K562 (cell line): ENCODE data around the gene SDE2. TPM values are rescaled to one million over a fixed set of nuclear protein-coding genes. Genes with fewer than 3 reads are reported as not detected.

Experiments used
- ARID4B ChIP-seq: sonication (generic); formaldehyde crosslinking; IDR thresholded peaks from 2 replicates; pipeline ENCODE4 v1.8.0; 2022; ENCODE audit warnings: mild to moderate bottlenecking, missing genetic modification reagents
- ASH1L ChIP-seq: fragments of 450-650 bp; IDR thresholded peaks from 2 replicates; pipeline ENCODE4 v1.6.1; 2018; ENCODE audit warnings: borderline replicate concordance, mild to moderate bottlenecking, low read depth; ENCODE audit not compliant: partially characterized antibody
- BDP1 ChIP-seq: IDR thresholded peaks from 3 replicates; pipeline ENCODE4 v1.6.1; 2011; ENCODE audit not compliant: insufficient read length, insufficient read depth
- CUX1 ChIP-seq: fragments of 200-800 bp; sonication (Bioruptor generic); IDR thresholded peaks from 2 replicates; pipeline ENCODE4 v1.6.1; 2016; ENCODE audit warnings: missing genetic modification characterization, missing compliant biosample characterization
- FOXJ2 ChIP-seq: fragments of 200-800 bp; sonication (Bioruptor generic); IDR thresholded peaks from 2 replicates; pipeline ENCODE4 v1.6.1; 2016; ENCODE audit warnings: missing genetic modification characterization, missing compliant biosample characterization
- FOXM1 ChIP-seq, 2 experiments: fragments of 450-650 bp in 1 of 2; sonication (generic) in 1 of 2; formaldehyde crosslinking in 1 of 2; IDR thresholded peaks; 2 replicates each; pipeline versions ENCODE4 v1.6.1 to v1.9.0; 2017 to 2022; ENCODE audit warnings: low read depth in 2 of 2, mild to moderate bottlenecking in 2 of 2, missing genetic modification reagents in 1 of 2, moderate library complexity in 1 of 2
- FUS ChIP-seq: fragments of 200-400 bp; formaldehyde crosslinking; optimal IDR thresholded peaks from 2 replicates; pipeline ENCODE3; 2017; ENCODE audit warnings: low read depth, low read length
- NFYB ChIP-seq: IDR thresholded peaks from 2 replicates; pipeline ENCODE4 v1.6.1; 2011; ENCODE audit warnings: mild to moderate bottlenecking, moderate library complexity; ENCODE audit not compliant: insufficient read length; ENCODE audit errors: extremely low read depth
- PHF8 ChIP-seq: fragments of 200-600 bp; sonication (generic); IDR thresholded peaks from 2 replicates; pipeline ENCODE4 v1.6.1; 2012; ENCODE audit warnings: mixed run types, mild to moderate bottlenecking, inconsistent platforms, low read length, moderate library complexity, borderline replicate concordance
- PHTF2 ChIP-seq: fragments of 250-450 bp; sonication (Bioruptor Pico); IDR thresholded peaks from 2 replicates; pipeline ENCODE4 v1.5.0; 2021; ENCODE audit warnings: mild to moderate bottlenecking
- ZBTB7A ChIP-seq: IDR thresholded peaks from 2 replicates; pipeline ENCODE4 v1.6.1; 2011; ENCODE audit warnings: low read depth, mild to moderate bottlenecking, low read length, moderate library complexity, borderline replicate concordance; ENCODE audit not compliant: control insufficient read depth
- ZBTB8A ChIP-seq: fragments of 450-650 bp; IDR thresholded peaks from 2 replicates; pipeline ENCODE4 v1.6.1; 2018; ENCODE audit warnings: mild to moderate bottlenecking, moderate library complexity; ENCODE audit not compliant: partially characterized antibody
- ZFP91 ChIP-seq: sonication (generic); formaldehyde crosslinking; IDR thresholded peaks from 2 replicates; pipeline ENCODE4 v1.8.0; 2022; ENCODE audit warnings: mild to moderate bottlenecking, missing genetic modification reagents
- ZNF165 ChIP-seq: fragments of 250-450 bp; sonication (Bioruptor Pico); IDR thresholded peaks from 2 replicates; pipeline ENCODE4 v1.4.0; 2020; ENCODE audit warnings: borderline replicate concordance
- ZNF449 ChIP-seq: fragments of 250-450 bp; sonication (Bioruptor Pico); IDR thresholded peaks from 2 replicates; pipeline ENCODE4 v1.8.0; 2022; ENCODE audit warnings: moderate library complexity, mild to moderate bottlenecking, inconsistent platforms
- polyA plus RNA-seq, 8 experiments: library from polyadenylated mRNA; depleted of rRNA in 4 of 8; stranded (reverse) in 5 of 8; unstranded in 3 of 8; fragments of >200 nt; fragmentation: Nextera tagmentation in 2 of 8; fragmentation: Illumina TruSeq in 1 of 8; extraction: Ambion mirVana in 2 of 8; extraction: Trizol in 1 of 8; gene quantifications; 2 replicates each; pipeline versions ENCODE4 v1.2.1 to v1.2.3, GENCODE V29; 2011 to 2014; ENCODE audit warnings: inconsistent platforms in 1 of 8, missing spikeins in 1 of 8
- total RNA-seq, 7 experiments: library from RNA; depleted of rRNA in 6 of 7; stranded (reverse); fragments of >200 nt in 6 of 7; fragmentation: Illumina TruSeq in 2 of 7; extraction: Trizol in 2 of 7; gene quantifications; 2 replicates each; pipeline versions ENCODE4 v1.2.1 to v1.2.3, GENCODE V29; 2011 to 2021; ENCODE audit warnings: low replicate concordance in 1 of 7

SDE2 gene
- total and polyA plus RNA-seq, 9 of the 15 experiments (the other 6 are each of a cell fraction or from before 2014, with no cell fraction given), result 14.3 to 62.3 (median 46.0) TPM

- no peak for TF ChIP-seq PHTF2 (CRISPR knock-in tag)
- no peak for TF ChIP-seq ARID4B (CRISPR knock-in tag)
- no peak for TF ChIP-seq ASH1L
- no peak for TF ChIP-seq FOXJ2 (tag)
- no peak for TF ChIP-seq ZBTB7A
- TF ChIP-seq ZFP91 (CRISPR knock-in tag), result peak; percentile 56; the same call in 1 of the 2 replicates
- no peak for TF ChIP-seq ZBTB8A
- peak; percentile 48; the same call in 1 of the 2 replicates for TF ChIP-seq FOXM1 (IDR thresholded peaks at IDR 0.05; ENCODE audit: low read depth)
- no peak for TF ChIP-seq FOXM1 (CRISPR knock-in tag; IDR thresholded peaks at IDR 0.05; ENCODE audit: low read depth)
- TF ChIP-seq PHF8, result no peak
- TF ChIP-seq ZNF449 (CRISPR knock-in tag), result no peak
- no peak for TF ChIP-seq CUX1 (CRISPR knock-in tag)
- no peak for TF ChIP-seq ZNF165
- no peak for TF ChIP-seq BDP1
- TF ChIP-seq NFYB, result no peak
- no peak for TF ChIP-seq FUS
These were observed 10.5 kb upstream of the SDE2 start (continued) for GRCh38 chr1:226009650-226010044.
